Adipocyte (in vitro differentiated cells): ENCODE data around the gene DCLK2.

Source experiments
- DNase-seq: peaks from one replicate; pipeline ENCODE4 v3.0.0-alpha.2; 2015; ENCODE audit warnings: low read depth
- H3K27me3 ChIP-seq: replicated peaks from 2 replicates; pipeline ENCODE4 v1.7.0; 2013; ENCODE audit warnings: mild to moderate bottlenecking, low read length, moderate library complexity; ENCODE audit not compliant: control insufficient read depth, insufficient read depth
- H3K36me3 ChIP-seq: 2 replicates; pipeline ENCODE4 v1.7.0; 2013; ENCODE audit warnings: low read length, mild to moderate bottlenecking, moderate library complexity; ENCODE audit not compliant: control insufficient read depth, insufficient read depth, severe bottlenecking
- H3K4me1 ChIP-seq: 2 replicates; pipeline ENCODE4 v1.7.0; 2013; ENCODE audit warnings: mild to moderate bottlenecking, low read length, moderate library complexity; ENCODE audit not compliant: control insufficient read depth, insufficient read depth
- H3K4me3 ChIP-seq: 2 replicates; pipeline ENCODE4 v1.7.0; 2013; ENCODE audit warnings: mild to moderate bottlenecking, low read length, moderate library complexity
- H3K9ac ChIP-seq: 2 replicates; pipeline ENCODE4 v1.7.0; 2013; ENCODE audit warnings: mild to moderate bottlenecking, low read length, moderate library complexity
- H3K9me3 ChIP-seq: 2 replicates; pipeline ENCODE4 v1.7.0; 2013; ENCODE audit warnings: mild to moderate bottlenecking, low read length, moderate library complexity; ENCODE audit not compliant: control insufficient read depth

DCLK2 gene

DNA sequence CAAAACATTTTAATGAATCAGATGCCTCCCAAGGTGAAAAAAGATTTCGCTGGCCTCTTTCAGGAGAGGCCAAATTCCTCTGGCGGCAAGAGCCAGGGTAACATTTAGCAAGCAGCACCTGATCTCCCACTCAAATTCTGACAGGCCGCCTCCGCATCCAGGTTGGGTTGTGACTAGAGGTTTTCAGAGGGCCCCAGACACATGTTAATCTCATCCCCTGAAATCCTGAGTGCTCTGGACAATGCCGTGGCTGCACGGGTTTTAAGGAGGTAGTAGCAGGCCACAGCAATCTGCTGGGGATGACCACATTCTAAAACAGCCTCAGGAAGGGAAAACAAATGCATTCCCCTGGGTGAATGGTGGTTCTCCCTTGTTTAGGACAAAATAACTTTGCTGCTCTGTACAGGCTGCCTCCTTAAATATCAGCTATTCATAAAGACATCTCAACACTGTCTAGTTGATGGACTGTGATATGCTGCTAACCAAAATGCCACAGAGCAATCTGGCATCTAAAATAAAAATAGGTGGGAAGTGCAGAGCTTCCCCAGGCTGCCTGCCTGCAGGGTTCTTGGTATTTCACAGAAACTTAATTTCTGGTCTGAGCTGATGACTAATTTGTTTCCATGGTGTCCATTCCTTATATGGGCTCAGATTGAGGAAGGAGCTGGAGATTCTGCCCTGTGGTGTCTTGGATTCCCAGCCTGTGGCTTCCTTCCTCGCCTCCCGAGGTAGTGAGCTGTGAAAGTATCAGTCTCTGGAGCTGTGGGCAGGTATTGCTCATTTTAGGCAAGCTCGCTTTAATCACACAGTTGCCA lies 202.0 kb downstream of the DCLK2 start:
- Histone ChIP-seq H3K4me1 (peaks cover 16% of the 10 kb centered on the region), H3K36me3 (peaks cover 6% of the 10 kb centered on the region), H3K9me3 (no peaks in the 10 kb centered on the region), H3K27me3 (no peaks in the 10 kb centered on the region), H3K4me3 (no peak overlapping the region), H3K9ac (no peak overlapping the region)
- peak; percentile 79 for DNase-seq

DNA sequence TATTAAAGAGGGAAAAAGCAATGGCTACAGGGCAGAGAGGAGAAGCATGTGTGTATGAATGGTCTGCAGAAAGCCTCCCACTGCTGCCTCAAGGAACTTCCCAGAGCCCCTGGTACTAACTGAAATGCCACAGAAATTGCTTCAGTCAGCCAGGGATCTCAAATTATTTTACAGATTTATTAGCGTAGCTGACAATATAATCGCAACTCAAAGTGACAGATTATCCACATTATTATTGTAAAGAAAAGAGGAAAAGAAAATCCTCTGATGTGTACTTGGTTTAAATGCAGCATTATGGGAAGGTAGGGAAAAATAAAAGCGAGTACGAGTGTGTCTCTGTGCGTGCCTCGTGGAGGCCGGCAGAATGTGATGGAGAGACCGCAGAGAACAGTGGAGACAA lies 202.7 kb downstream of the DCLK2 start:
- H3K4me3 ChIP-seq = no peak overlapping the region
- H3K27me3 ChIP-seq = no peaks in the 10 kb centered on the region
- H3K9me3 ChIP-seq = no peaks in the 10 kb centered on the region
- peaks cover 6% of the 10 kb centered on the region for H3K36me3 ChIP-seq
- peaks cover 16% of the 10 kb centered on the region for H3K4me1 ChIP-seq
- no peak overlapping the region for H3K9ac ChIP-seq
- no peak for DNase-seq

DNA sequence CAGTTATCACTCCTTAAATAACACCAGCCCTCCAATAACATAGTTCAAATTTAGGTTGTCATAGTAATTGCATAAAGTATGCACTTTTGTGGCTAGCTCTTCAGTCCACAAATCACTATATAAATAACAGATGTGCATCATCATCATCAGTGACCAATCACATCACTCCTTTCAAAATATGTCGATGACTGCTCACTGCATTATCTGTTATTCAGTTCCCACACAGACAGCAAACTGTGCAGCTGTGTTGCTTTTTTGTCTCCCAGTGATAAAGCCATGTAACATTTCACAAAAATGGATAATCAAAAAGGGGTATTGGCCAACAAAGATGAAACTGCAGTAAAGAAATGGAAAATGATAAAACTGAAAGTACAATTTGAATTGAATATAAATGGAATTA lies 205.4 kb downstream of the DCLK2 start:
- peaks cover 6% of the 10 kb centered on the region for H3K36me3 ChIP-seq
- DNase-seq = peak; percentile 90
- H3K4me3 ChIP-seq = no peak overlapping the region
- H3K4me1 ChIP-seq = peaks cover 16% of the 10 kb centered on the region
- H3K27me3 ChIP-seq = no peaks in the 10 kb centered on the region
- H3K9ac ChIP-seq = no peak overlapping the region
- no peaks in the 10 kb centered on the region for H3K9me3 ChIP-seq

DNA sequence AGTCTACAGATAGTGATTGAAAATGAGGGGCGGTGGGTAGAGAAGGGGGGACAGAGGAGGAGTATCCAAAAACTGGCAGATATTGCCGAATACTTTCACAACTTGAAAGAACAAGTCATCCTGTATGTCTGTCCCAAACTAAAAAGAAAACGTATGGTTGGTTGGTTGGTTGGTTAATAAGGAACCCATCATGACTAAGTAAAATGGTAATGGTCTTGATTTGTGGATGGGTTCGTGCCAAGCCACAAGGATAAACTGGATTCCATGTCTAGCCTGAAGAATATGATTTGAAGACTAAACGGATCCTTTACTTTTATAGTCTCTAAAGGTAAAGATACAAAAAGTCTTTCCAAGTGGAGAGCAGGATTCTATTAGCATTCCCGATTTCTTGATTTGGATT lies 208.4 kb downstream of the DCLK2 start:
- Histone ChIP-seq H3K4me1 (peaks cover 3% of the 10 kb centered on the region), H3K27me3 (no peaks in the 10 kb centered on the region), H3K9ac (no peak overlapping the region), H3K4me3 (no peak overlapping the region), H3K36me3 (peaks cover 6% of the 10 kb centered on the region), H3K9me3 (no peaks in the 10 kb centered on the region)
- DNase-seq = no peak

DNA sequence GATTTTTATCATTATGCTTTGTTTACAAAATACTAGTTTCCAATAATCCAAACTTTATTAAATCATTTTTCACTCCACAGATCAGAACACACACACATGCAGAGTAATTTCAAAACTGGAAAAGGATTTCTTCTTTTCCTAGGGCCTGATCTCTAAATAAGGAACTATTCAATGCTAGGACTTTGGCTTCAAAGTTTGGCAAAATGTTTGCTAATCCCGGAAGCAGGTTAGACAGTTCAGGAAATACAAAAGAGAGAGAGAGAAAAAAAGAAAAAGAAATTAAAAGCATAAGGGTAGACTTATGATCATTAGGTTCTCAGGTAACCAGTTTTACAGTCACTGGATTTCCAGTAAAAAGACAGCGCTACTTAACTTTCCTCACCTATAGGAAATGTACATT lies 211.0 kb downstream of the DCLK2 start:
- no peaks in the 10 kb centered on the region for H3K27me3 ChIP-seq
- H3K36me3 ChIP-seq = no peaks in the 10 kb centered on the region
- H3K9me3 ChIP-seq = no peaks in the 10 kb centered on the region
- no peak overlapping the region for H3K4me3 ChIP-seq
- no peaks in the 10 kb centered on the region for H3K4me1 ChIP-seq
- no peak overlapping the region for H3K9ac ChIP-seq
- DNase-seq = no peak

DNA sequence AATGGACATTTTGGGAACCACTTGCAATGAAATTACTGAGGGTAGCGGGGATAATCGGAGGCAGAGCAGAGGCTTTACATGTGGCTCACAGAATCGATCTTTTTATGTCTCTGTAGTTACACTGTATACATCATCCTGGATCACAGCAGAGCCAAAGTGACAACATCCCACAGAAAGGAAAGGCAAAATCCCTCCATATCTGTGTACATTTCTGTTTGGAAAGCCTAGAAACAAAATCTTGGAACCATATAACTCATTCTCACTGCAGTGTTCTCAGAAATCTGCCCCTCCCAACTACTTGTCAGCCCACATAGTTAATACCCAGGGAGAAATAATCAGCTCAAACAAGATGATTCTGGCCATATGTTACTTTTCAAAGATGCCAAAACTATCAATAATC lies 211.6 kb downstream of the DCLK2 start:
- Histone ChIP-seq H3K4me1 (no peaks in the 10 kb centered on the region), H3K36me3 (no peaks in the 10 kb centered on the region), H3K9ac (no peak overlapping the region), H3K27me3 (no peaks in the 10 kb centered on the region), H3K4me3 (no peak overlapping the region), H3K9me3 (no peaks in the 10 kb centered on the region)
- DNase-seq = no peak

DNA sequence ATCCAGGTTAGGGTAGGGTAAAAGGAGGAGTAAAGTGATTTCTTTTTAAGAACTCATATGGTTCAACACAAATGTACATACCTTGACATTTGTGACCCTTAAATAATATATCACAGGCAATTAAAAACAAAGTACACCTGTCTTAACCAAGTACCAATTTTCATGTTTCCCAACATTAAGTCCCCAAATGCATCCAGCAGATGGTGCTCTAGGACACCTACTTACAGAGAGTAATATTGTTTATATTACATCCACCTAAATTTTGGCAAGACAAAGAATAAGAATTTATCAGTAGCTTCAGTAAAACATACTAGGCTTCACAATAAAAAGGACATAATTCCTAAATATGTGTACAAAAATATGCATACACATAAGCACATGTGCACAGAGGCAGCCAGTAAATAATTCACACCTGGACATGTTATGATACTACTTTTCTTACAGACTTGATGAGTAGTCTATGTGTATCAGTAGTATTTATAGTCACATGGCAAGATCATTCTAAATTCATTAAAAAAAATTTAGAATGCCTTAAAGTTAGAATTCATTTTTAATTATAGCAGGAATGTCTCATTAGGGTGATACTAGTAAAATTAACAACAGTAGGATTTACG lies 219.7 kb downstream of the DCLK2 start:
- H3K36me3 ChIP-seq = no peaks in the 10 kb centered on the region
- DNase-seq = peak; percentile 87
- H3K4me3 ChIP-seq = no peak overlapping the region
- peaks cover 10% of the 10 kb centered on the region for H3K4me1 ChIP-seq
- H3K27me3 ChIP-seq = no peaks in the 10 kb centered on the region
- H3K9me3 ChIP-seq = no peaks in the 10 kb centered on the region
- no peak overlapping the region for H3K9ac ChIP-seq

DNA sequence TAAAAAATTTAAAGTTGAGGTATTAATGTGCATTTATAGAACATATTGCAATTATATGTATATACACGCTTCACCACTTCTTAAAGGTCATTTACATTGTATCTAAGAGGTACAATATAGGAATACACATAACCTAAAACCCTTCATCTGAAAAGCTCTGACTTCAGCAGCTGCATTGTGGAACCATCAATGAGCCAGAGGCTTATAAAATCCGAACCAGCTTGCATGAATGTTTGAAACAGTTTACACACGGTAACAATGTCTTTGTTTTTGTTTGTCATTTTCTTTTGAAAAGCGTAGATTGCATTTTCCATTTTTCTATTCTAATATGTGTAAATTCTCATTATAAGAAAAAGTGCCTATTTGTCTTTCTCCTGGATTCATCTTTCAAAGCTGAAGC lies 221.6 kb downstream of the DCLK2 start:
- DNase-seq = no peak
- H3K9ac ChIP-seq = no peak overlapping the region

DNA sequence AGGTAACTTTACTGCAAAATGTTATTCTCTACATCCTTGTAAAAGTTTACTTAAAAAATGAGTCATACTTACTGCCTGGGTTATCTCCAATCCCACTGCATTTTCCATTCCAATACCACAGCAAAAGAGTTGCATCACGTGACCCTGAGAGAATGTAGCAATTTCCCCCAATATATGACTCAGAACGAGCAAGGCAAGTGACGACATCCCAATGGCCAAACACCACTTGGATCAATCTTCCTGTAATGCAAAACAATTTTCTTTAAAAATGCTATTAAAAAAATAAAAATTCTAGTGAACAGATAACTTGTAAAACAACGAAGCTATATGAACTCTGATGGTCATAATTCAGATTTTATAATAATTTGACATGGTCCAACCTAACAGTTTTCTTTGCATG lies 224.3 kb downstream of the DCLK2 start:
- Histone ChIP-seq H3K4me3 (no peak overlapping the region), H3K4me1 (peaks cover 19% of the 10 kb centered on the region), H3K36me3 (no peaks in the 10 kb centered on the region), H3K27me3 (no peaks in the 10 kb centered on the region), H3K9me3 (no peaks in the 10 kb centered on the region), H3K9ac (no peak overlapping the region)
- DNase-seq = peak; percentile 92

More for the DNA sequence above, 221.6 kb downstream of the DCLK2 start:
- Histone ChIP-seq H3K27me3 (no peaks in the 10 kb centered on the region), H3K4me3 (no peak overlapping the region), H3K9me3 (no peaks in the 10 kb centered on the region), H3K36me3 (no peaks in the 10 kb centered on the region), H3K4me1 (peaks cover 11% of the 10 kb centered on the region)

DNA sequence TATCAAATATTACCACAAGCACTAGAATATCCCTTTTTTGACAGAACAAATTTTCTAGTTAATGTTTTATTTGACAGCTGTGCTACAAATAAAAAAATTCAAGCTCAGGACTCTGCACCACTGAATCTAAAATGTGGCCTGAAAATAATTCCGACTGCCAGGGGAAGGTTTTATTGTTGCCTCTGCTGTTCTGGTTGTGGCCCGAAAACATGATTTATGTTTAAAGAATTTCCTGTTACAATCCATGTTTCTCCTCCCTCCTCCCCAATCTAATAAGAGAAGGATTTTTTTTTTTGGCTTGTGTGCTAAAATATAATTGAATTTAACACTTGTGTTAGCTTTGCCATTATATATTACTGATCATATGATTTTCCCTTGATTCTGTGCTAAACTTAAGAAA lies 227.8 kb downstream of the DCLK2 start:
- no peaks in the 10 kb centered on the region for H3K27me3 ChIP-seq
- H3K9ac ChIP-seq = no peak overlapping the region
- H3K9me3 ChIP-seq = no peaks in the 10 kb centered on the region
- DNase-seq = peak; percentile 71
- H3K36me3 ChIP-seq = no peaks in the 10 kb centered on the region
- peaks cover 19% of the 10 kb centered on the region for H3K4me1 ChIP-seq
- no peak overlapping the region for H3K4me3 ChIP-seq

DNA sequence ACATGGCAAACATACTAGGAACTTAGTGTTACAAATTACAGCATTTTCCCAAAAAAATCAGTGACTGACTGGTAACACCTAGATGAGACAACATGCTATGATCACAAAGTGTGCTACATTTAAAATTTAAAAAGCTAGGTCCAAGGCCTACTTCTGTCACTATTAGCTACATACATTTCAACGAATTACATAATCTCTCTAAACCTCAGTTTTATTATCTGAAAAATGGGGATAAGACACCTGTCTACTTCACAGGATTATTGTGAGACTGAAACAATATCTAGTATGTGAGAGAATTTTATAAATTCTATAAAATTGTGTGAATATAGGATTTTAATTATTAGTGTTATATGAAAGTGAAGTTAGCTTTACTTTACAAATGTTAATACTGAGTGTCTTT lies 228.5 kb downstream of the DCLK2 start:
- no peak overlapping the region for H3K9ac ChIP-seq

More for the DNA sequence above, 228.5 kb downstream of the DCLK2 start:
- no peaks in the 10 kb centered on the region for H3K27me3 ChIP-seq
- H3K4me1 ChIP-seq = peaks cover 19% of the 10 kb centered on the region
- no peaks in the 10 kb centered on the region for H3K9me3 ChIP-seq
- no peak overlapping the region for H3K4me3 ChIP-seq
- no peak for DNase-seq
- no peaks in the 10 kb centered on the region for H3K36me3 ChIP-seq
